ENCODE measurements around the gene PRKCB. TPM values are rescaled to one million over a fixed set of nuclear protein-coding genes. Genes with fewer than 3 reads are reported as not detected.

Gene PRKCB
- total RNA-seq, 1 experiment from 2014 or later = not detected

DNA sequence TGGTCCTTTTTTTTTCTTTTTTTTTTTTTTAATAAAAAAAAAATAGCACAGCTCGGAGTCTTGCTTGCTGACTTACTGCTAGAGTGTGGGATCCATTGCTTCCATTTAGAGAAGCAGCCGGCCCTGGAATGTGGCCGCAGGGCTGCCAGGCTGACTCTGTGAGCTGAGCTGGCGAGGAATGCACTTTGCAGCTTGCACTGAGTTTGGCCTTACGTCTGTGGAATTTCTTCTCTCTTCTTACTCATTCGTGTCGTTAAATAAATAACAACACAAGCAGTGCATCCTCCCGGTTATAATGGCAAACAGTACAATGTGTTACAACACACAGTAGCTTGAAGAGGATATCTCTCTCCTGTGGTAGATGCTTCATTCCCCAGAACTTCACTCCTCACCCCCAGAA is 69.2 kb downstream of the PRKCB start:
- no TSS peak for BruUV-seq (replicated peaks)
- no peak overlapping the region for H3K4me3 Mint-ChIP-seq (ENCODE audit: unreplicated experiment)
- H3K4me1 Mint-ChIP-seq (ENCODE audit: insufficient read depth, unreplicated experiment) = peaks cover 19% of the 10 kb centered on the region
- H3K9me3 Mint-ChIP-seq (ENCODE audit: unreplicated experiment) = no peaks in the 10 kb centered on the region
- DNase-seq (ENCODE audit: unreplicated experiment) = peak; percentile 68
- H3K36me3 Mint-ChIP-seq (ENCODE audit: insufficient read depth, unreplicated experiment) = no peaks in the 10 kb centered on the region
- intact Hi-C loops (cut with micrococcal nuclease) = no loop called here
- POLR2A ChIA-PET = interaction anchor here (2.6 to 3.9 kb wide), 2 partner anchors 9 to 12 kb away, joined by 11 to 21 read pairs; no protein-coding TSS in a partner anchor
- H3K27me3 Mint-ChIP-seq (ENCODE audit: insufficient read depth, unreplicated experiment) = no peaks in the 10 kb centered on the region
- H3K27ac Mint-ChIP-seq (ENCODE audit: low read depth, unreplicated experiment) = no peak overlapping the region
- TF ChIP-seq CTCF (IDR thresholded peaks at IDR 0.05; ENCODE audit: unreplicated experiment) = no peak
- CTCF ChIA-PET = interaction anchor here (0.8 to 4.0 kb wide), 3 partner anchors 97 to 104 kb away, joined by 5 to 22 read pairs (median 12); no protein-coding TSS in a partner anchor

DNA sequence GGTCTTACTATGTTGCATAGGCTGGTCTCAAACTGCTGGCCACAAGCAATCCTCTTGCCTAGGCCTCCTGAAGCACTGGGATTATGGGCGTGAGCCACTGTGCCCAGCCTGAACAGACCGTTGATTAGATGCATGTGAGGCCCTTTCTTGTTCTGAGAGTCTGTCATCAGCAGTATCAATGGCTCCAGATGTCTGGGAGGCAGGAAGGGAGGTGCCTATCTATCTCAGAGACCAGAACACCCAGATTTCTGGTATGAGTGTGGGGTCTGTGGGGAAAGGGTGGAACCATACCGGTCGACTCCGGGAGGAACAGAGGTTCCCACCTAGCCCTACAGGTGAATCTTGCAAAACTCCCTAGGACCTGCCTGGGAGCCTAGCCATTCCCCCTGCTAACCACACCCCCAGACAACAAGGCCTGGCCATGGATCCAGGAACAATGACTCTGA is 71.7 kb downstream of the PRKCB start:
- Mint-ChIP-seq H3K4me1 (ENCODE audit: insufficient read depth, unreplicated experiment) (peaks cover 19% of the 10 kb centered on the region), H3K36me3 (ENCODE audit: insufficient read depth, unreplicated experiment) (no peaks in the 10 kb centered on the region), H3K27ac (ENCODE audit: low read depth, unreplicated experiment) (no peak overlapping the region), H3K9me3 (ENCODE audit: unreplicated experiment) (no peaks in the 10 kb centered on the region), H3K4me3 (ENCODE audit: unreplicated experiment) (no peak overlapping the region), H3K27me3 (ENCODE audit: insufficient read depth, unreplicated experiment) (no peaks in the 10 kb centered on the region)
- CTCF ChIA-PET = no interaction called here
- no peak for DNase-seq (ENCODE audit: unreplicated experiment)
- TF ChIP-seq CTCF (IDR thresholded peaks at IDR 0.05; ENCODE audit: unreplicated experiment) = no peak
- no TSS peak for BruUV-seq (replicated peaks)
- intact Hi-C loops (cut with micrococcal nuclease) = no loop called here
- POLR2A ChIA-PET = no interaction called here

DNA sequence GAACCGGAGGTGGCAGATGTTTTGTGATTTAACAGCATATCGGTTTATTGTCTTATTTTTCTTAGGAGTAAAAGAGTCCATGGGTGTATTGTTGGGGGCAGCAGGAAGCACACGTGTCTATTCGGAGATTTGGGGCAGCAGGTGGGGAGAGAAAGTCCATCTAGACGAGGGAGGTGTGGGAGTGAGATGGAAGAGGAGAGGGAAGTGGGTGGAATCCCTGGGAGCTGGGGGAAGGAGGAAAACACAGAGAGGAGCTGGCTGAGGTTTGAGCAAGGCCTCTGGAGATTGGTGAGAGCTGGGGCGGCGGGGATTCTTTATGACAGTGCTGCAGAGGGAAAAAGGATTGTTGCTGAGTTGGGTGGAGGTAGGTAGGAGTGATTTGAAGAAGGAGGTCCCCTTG is 72.1 kb downstream of the PRKCB start:
- Mint-ChIP-seq H3K4me3 (ENCODE audit: unreplicated experiment) (no peak overlapping the region), H3K9me3 (ENCODE audit: unreplicated experiment) (no peaks in the 10 kb centered on the region), H3K27me3 (ENCODE audit: insufficient read depth, unreplicated experiment) (no peaks in the 10 kb centered on the region), H3K27ac (ENCODE audit: low read depth, unreplicated experiment) (no peak overlapping the region), H3K36me3 (ENCODE audit: insufficient read depth, unreplicated experiment) (no peaks in the 10 kb centered on the region), H3K4me1 (ENCODE audit: insufficient read depth, unreplicated experiment) (peaks cover 15% of the 10 kb centered on the region)
- CTCF ChIA-PET = no interaction called here
- BruUV-seq (replicated peaks) = no TSS peak
- no peak for TF ChIP-seq CTCF (IDR thresholded peaks at IDR 0.05; ENCODE audit: unreplicated experiment)
- POLR2A ChIA-PET = no interaction called here
- intact Hi-C loops (cut with micrococcal nuclease) = no loop called here
- DNase-seq (ENCODE audit: unreplicated experiment) = no peak

GRCh38 chr16:23908790-23909189 is 73.0 kb downstream of the PRKCB start:
- no TSS peak for BruUV-seq (replicated peaks)
- Mint-ChIP-seq H3K4me3 (ENCODE audit: unreplicated experiment) (no peak overlapping the region), H3K27me3 (ENCODE audit: insufficient read depth, unreplicated experiment) (no peaks in the 10 kb centered on the region), H3K4me1 (ENCODE audit: insufficient read depth, unreplicated experiment) (peaks cover 6% of the 10 kb centered on the region), H3K27ac (ENCODE audit: low read depth, unreplicated experiment) (no peak overlapping the region), H3K36me3 (ENCODE audit: insufficient read depth, unreplicated experiment) (no peaks in the 10 kb centered on the region), H3K9me3 (ENCODE audit: unreplicated experiment) (no peaks in the 10 kb centered on the region)
- CTCF ChIA-PET = interaction anchor here (0.6 kb wide), 1 partner anchor 102 kb away, joined by 5 read pairs; no protein-coding TSS in a partner anchor
- intact Hi-C loops (cut with micrococcal nuclease) = no loop called here
- TF ChIP-seq CTCF (IDR thresholded peaks at IDR 0.05; ENCODE audit: unreplicated experiment) = no peak
- POLR2A ChIA-PET = no interaction called here
- no peak for DNase-seq (ENCODE audit: unreplicated experiment)
